Activated naive CD4-positive, alpha-beta T cell treated with anti-CD3 and anti-CD28 coated beads for 36 hours (primary cell): Measurements from ENCODE around the gene MOB2. TPM values are rescaled to one million over a fixed set of nuclear protein-coding genes. Genes with fewer than 3 reads are reported as not detected.

Experiments
- CTCF ChIA-PET: fragments of 350-600 bp; sonication (Branson Sonifier 250); formaldehyde crosslinking; loops from one replicate; lab custom pipeline; 2021; ENCODE audit warnings: antibody characterized with exemption; lab: Charles Lee
- DNase-seq: peaks from one replicate; pipeline ENCODE4 v3.0.0-alpha.2; 2020
- H3K27ac Mint-ChIP-seq: one replicate; pipeline ENCODE4 v1.8.0; 2021; ENCODE audit warnings: mild to moderate bottlenecking, mixed read lengths
- H3K27me3 Mint-ChIP-seq: one replicate; pipeline ENCODE4 v1.8.0; 2021; ENCODE audit warnings: low read depth, mixed read lengths
- H3K36me3 Mint-ChIP-seq: one replicate; pipeline ENCODE4 v1.8.0; 2021; ENCODE audit warnings: low read depth, mixed read lengths
- H3K4me1 Mint-ChIP-seq: one replicate; pipeline ENCODE4 v1.8.0; 2021; ENCODE audit warnings: low read depth, mixed read lengths
- H3K4me3 Mint-ChIP-seq: one replicate; pipeline ENCODE4 v1.8.0; 2021; ENCODE audit warnings: mild to moderate bottlenecking, moderate library complexity, mixed read lengths
- H3K9me3 Mint-ChIP-seq: one replicate; pipeline ENCODE4 v1.8.0; 2021; ENCODE audit warnings: mixed read lengths
- intact Hi-C: fragments of 100-400 bp; cut with micrococcal nuclease; formaldehyde crosslinking; loops from one replicate; pipeline ENCODE4 v1.15.1; 2023
- total RNA-seq, 2 experiments: library from RNA; stranded (reverse); gene quantifications; one replicate each; pipeline ENCODE4 v1.2.3, GENCODE V29; 2021

The MOB2 gene
- total RNA-seq, 2 experiments from 2014 or later, result 12.4 to 14.1 TPM

- H3K27me3 Mint-ChIP-seq, result no peaks in the 10 kb centered on the region
- H3K4me1 Mint-ChIP-seq, result peaks cover 33% of the 10 kb centered on the region
- H3K27ac Mint-ChIP-seq, result no peak overlapping the region
- CTCF ChIA-PET, result interaction anchor here (0.6 kb wide), 1 partner anchor 284 kb away, joined by 3 read pairs; no protein-coding TSS in a partner anchor
- no peaks in the 10 kb centered on the region for H3K36me3 Mint-ChIP-seq
- no peak overlapping the region for H3K4me3 Mint-ChIP-seq
- DNase-seq, result no peak
- intact Hi-C loops, result no loop called here
- no peaks in the 10 kb centered on the region for H3K9me3 Mint-ChIP-seq
Measured at GRCh38 chr11:1488575-1489180, 2.1 kb upstream of the MOB2 start.

DNA sequence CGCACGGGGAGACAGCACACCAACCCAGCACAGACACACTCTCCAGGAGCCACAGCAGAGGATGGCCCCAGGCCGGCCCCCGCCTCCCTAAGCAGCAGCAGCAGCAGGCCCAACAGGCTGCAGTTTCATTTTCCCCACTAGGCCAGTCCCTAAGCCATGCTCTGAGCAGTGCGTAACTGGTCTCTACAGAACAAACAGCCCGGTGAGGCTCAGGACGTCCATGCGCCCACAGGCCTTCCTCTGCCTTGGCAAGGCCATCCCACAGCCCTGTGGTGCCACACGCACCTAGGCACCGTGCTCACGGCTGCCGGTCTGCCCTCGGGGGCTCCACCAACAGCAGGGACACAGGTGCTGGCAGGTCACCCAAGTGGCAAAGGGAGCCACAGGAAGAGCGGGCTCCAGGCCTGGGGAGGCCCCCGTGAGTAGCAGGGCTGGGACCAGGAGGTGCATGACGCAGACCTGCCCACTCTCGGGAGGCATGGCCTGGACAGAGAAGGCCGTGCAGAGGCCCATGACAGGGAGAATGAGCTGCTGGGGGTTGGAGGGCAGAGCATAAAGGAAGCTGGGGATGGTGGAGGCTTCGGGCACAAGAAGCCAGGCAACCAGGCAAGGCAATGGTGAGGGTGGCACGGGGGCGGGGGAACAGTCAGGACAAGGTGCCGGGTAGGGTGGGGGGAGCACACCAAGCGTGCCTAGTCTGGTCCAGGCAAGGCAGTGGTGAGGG, 1.4 kb upstream of the MOB2 start:
- Mint-ChIP-seq H3K9me3 (no peaks in the 10 kb centered on the region), H3K4me3 (no peak overlapping the region), H3K4me1 (peaks cover 29% of the 10 kb centered on the region), H3K36me3 (no peaks in the 10 kb centered on the region), H3K27ac (no peak overlapping the region), H3K27me3 (no peaks in the 10 kb centered on the region)
- DNase-seq, result no peak
- intact Hi-C loops, result no loop called here
- CTCF ChIA-PET, result interaction anchor here (0.6 kb wide), 1 partner anchor 283 kb away, joined by 3 read pairs; no protein-coding TSS in a partner anchor

DNA sequence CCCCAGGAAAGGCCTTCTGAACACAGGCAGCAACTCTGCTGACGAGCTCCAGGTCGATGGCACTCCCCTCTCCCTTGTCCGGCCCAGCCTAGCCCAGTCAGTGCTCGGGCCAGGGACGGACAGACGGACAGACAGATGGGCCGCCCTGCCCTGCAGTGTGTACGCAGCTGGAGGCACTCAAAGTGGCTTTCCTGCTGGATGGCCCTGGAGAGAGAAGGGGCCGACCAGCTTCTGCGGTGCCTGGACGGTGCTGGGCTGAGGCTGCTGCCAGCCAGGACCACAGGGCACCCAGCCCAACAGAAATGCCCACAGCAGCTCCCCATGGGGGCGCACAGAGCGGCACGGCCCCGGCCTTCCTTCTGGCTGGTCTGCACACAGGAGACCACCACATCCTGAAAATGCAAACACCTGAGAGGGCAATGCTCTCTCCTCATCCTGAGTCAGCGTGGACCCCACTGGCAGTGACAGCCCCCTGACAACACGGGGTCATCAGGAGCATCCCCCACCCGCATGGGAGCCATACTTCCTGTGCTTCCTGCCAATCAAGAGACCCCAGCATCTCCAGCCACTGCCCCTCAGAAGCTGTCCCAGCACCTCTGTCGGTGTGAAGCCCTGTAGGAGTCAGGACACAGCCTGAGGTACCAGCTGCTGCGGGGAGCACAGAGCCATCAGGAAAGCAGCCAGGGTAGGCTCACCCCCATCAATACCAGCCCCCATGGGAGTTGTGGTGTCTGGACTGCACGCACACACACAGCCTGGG, 692 bp upstream of the MOB2 start:
- H3K27ac Mint-ChIP-seq, result no peak overlapping the region
- intact Hi-C loops, result no loop called here
- no peak for DNase-seq
- no peaks in the 10 kb centered on the region for H3K27me3 Mint-ChIP-seq
- H3K4me3 Mint-ChIP-seq, result no peak overlapping the region
- no peaks in the 10 kb centered on the region for H3K9me3 Mint-ChIP-seq
- CTCF ChIA-PET, result no interaction called here
- no peaks in the 10 kb centered on the region for H3K36me3 Mint-ChIP-seq
- H3K4me1 Mint-ChIP-seq, result peaks cover 22% of the 10 kb centered on the region

DNA sequence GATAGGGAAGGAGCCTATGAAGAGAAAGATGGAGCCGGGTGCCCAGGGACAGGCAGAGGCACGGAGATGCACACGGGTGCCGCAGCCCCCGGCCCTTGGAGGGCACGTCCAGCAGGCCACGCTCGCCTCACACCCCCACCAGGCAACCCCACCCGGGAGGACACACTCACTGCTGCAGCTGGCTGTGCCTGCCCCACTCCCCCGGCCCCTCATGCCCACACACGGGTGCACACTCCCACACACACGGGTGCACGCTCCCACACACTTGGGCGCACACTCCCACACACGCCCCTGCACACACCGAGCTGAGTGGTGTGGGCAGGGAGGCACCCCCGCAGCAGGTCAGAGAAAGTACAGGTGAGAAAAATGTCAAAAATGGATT, 1.1 kb downstream of the MOB2 start:
- Mint-ChIP-seq H3K4me1 (peaks cover 22% of the 10 kb centered on the region), H3K36me3 (no peaks in the 10 kb centered on the region), H3K27ac (no peak overlapping the region), H3K9me3 (no peaks in the 10 kb centered on the region), H3K27me3 (no peaks in the 10 kb centered on the region), H3K4me3 (no peak overlapping the region)
- DNase-seq, result no peak
- CTCF ChIA-PET, result no interaction called here
- intact Hi-C loops, result no loop called here

- Mint-ChIP-seq H3K4me3 (no peak overlapping the region), H3K36me3 (no peaks in the 10 kb centered on the region), H3K9me3 (no peaks in the 10 kb centered on the region), H3K4me1 (peaks cover 22% of the 10 kb centered on the region), H3K27me3 (no peaks in the 10 kb centered on the region), H3K27ac (no peak overlapping the region)
- intact Hi-C loops, result no loop called here
- no peak for DNase-seq
- CTCF ChIA-PET, result no interaction called here
Measured at GRCh38 chr11:1484695-1485503, 1.7 kb downstream of the MOB2 start.

DNA sequence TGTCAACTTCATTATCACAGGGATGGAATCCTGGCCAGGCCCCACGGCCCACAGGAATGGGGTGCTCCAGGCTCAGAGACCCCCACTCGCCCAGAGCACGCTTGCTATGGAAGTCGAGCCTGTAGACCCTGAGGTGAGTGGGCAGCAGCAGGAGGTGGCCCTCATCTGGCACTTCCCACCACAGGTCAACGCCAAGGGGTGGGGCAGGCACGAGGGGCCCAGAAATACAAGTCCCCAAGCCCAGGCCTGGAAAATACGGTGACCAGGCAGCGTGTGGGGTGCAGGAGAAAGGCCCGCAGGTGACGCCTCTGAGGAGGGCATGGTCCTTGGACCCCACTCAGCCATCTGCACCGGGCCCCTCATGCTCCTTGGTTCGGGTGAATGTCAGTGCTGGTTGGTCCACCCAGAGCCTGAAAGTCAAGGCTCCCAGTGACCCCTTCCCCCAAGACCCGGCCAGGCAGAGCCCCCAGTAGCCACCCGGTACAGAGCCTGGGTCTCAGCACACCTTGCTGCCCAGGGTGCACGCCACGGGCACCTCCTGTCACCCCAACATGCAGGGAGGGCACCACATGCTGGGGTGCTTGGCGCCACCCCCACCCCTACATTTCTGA, 2.4 kb downstream of the MOB2 start:
- Mint-ChIP-seq H3K27me3 (no peaks in the 10 kb centered on the region), H3K27ac (no peak overlapping the region), H3K4me3 (no peak overlapping the region), H3K4me1 (peaks cover 19% of the 10 kb centered on the region), H3K9me3 (no peaks in the 10 kb centered on the region), H3K36me3 (no peaks in the 10 kb centered on the region)
- intact Hi-C loops, result no loop called here
- CTCF ChIA-PET, result no interaction called here
- DNase-seq, result no peak

DNA sequence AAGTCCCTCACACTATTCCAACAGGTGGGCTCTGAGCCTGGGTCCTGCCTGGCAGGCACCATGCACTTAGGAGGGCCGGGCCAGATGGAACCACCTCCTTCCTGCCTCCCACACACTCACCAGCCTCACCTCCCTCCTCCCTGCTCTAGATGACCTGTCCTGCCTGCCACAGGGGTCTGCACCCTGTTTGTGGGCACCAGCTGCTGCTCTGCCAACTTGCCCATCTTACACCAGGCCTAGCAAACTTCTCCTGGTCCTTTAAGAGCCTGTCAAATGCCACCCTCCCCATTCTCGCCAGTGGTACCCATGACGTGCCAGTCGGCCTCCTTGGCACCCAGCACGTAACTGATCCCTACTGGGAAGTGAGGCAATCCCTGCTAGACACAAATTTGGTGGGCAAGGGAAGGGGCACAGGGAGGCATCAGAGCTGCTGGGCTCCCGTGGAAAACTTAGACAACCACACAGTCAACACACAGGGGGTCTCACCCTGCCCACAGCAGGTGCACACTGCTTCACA, 3.1 kb downstream of the MOB2 start:
- Mint-ChIP-seq H3K9me3 (no peaks in the 10 kb centered on the region), H3K36me3 (peaks cover 2% of the 10 kb centered on the region), H3K4me3 (no peak overlapping the region), H3K27me3 (no peaks in the 10 kb centered on the region), H3K27ac (no peak overlapping the region), H3K4me1 (peaks cover 16% of the 10 kb centered on the region)
- CTCF ChIA-PET, result no interaction called here
- intact Hi-C loops, result no loop called here
- no peak for DNase-seq

DNA sequence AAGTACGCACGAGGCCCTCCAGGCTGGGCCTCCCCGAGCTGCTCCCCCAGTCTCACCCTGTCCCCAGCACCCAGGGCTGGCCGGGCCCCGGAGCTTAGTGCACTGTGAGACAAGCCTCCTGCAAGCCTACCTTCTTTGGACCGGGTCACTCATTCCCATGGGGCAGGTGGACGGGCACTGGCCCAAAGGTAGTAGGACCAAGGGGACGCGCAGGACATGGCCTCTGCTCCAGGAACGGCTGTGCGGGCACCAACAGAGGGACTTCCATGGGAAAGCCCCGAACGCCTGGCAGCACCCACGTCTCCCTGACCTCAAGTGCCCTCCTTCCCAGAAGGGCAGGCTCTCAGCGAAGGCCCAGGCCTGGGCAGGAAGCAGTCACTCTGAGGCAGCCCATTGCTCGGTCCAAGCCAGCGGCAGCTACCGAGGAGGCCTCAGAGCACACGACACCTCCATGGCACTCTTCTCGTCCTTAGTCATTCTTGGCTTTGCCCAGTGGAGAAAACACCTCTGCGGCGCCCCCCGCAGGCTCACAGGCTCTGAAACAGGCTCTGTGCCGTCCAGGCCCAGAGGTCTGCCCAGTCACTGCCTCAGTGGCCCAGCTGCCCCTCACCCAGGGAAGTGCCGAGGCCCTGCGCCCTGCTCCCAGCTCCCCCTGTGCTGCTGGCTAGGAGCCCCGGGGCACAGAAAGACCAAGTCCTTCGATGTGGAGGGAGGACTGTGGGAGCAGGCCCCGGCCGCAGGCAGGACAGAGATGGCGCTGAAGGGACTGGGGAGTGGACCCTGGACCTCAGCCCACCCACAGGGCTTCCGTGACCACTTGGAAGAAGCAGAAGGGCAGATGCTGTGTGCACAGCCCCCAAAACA, 3.8 kb downstream of the MOB2 start:
- CTCF ChIA-PET, result no interaction called here
- H3K9me3 Mint-ChIP-seq, result no peaks in the 10 kb centered on the region
- no peak for DNase-seq
- intact Hi-C loops, result no loop called here
- no peak overlapping the region for H3K27ac Mint-ChIP-seq
- no peaks in the 10 kb centered on the region for H3K27me3 Mint-ChIP-seq
- H3K4me1 Mint-ChIP-seq, result peaks cover 12% of the 10 kb centered on the region
- H3K4me3 Mint-ChIP-seq, result no peak overlapping the region
- peaks cover 2% of the 10 kb centered on the region for H3K36me3 Mint-ChIP-seq

- intact Hi-C loops, result no loop called here
- H3K36me3 Mint-ChIP-seq, result peaks cover 3% of the 10 kb centered on the region
- no peak overlapping the region for H3K27ac Mint-ChIP-seq
- H3K9me3 Mint-ChIP-seq, result no peaks in the 10 kb centered on the region
- no peaks in the 10 kb centered on the region for H3K27me3 Mint-ChIP-seq
- DNase-seq, result no peak
- no peak overlapping the region for H3K4me3 Mint-ChIP-seq
- CTCF ChIA-PET, result no interaction called here
- H3K4me1 Mint-ChIP-seq, result peaks cover 7% of the 10 kb centered on the region
Measured at GRCh38 chr11:1481861-1482441, 4.6 kb downstream of the MOB2 start.

GRCh38 chr11:1481483-1481825, 5.1 kb downstream of the MOB2 start:
- H3K4me1 Mint-ChIP-seq, result peaks cover 7% of the 10 kb centered on the region
- DNase-seq, result no peak
- no peaks in the 10 kb centered on the region for H3K9me3 Mint-ChIP-seq
- H3K4me3 Mint-ChIP-seq, result no peak overlapping the region
- intact Hi-C loops, result no loop called here
- peaks cover 3% of the 10 kb centered on the region for H3K36me3 Mint-ChIP-seq
- H3K27ac Mint-ChIP-seq, result no peak overlapping the region
- no peaks in the 10 kb centered on the region for H3K27me3 Mint-ChIP-seq
- CTCF ChIA-PET, result no interaction called here
